Anterior cingulate cortex (tissue), 58 donors: ENCODE results near the gene ZCCHC9.
"Not testable (repeated sequence)": the region's sequence is repeated elsewhere in the genome, so short reads cannot be mapped to it uniquely, and the experiment has no call there.

ENCODE experiments used
- DNase-seq, 58 donors: peaks; one replicate each; lab custom pipeline; 2025; lab: John Stamatoyannopoulos, UW

The ZCCHC9 gene

DNA sequence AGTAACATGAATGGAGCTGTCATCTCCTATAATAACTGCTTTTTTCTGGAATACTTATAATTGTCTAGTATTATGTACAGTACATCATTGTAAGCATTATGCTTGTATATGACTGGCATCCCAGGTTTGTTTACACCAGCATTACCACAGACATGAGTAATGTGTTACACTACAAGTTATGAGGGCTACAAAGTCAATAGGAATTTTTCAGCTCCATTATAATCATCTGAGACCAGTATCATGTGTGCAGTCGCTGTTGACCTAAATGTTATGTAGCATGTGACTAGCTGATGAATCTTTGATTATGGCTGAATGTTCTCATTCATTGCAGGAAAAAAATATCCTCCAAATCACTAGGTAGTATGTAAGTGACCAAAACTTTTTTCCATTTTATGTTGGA is 2.2 kb downstream of the ZCCHC9 start:
- no peak for DNase-seq

DNA sequence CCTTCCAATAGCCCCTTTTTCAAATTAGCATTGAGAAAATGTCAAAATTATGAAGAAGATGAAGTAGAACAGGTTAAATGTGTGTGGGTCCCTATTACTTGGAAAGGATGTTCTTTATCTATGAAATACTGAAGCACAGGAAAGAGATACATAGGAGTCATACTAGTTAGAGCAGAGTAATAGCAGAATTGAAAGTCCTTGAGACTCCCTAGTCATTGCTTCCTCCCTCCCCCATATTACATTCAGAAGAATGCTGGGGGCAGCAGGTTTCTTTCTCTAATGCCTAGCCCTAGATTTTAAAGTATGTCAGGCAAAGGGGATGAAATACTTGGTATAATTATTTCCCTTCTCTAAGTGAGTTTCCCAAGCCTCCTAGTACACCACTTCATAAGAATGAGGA is 4.4 kb downstream of the ZCCHC9 start:
- no peak for DNase-seq

DNA sequence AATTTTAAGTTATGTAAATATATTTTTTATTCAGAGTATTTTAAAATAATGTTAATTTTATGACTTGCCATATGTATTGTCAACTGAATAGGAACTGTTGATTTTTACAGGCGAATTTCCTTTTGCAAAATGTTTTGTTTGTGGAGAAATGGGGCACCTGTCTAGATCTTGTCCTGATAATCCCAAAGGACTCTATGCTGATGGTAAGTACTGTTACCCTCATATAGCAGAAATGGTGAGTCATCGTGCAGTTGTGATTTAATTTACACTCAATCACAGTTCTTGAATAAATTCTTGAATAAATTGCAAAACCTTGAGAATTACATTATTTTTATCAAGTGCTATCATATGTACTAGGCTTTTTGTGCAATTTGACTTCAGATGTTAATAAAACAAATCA is 7.4 kb downstream of the ZCCHC9 start:
- no peak for DNase-seq

DNA sequence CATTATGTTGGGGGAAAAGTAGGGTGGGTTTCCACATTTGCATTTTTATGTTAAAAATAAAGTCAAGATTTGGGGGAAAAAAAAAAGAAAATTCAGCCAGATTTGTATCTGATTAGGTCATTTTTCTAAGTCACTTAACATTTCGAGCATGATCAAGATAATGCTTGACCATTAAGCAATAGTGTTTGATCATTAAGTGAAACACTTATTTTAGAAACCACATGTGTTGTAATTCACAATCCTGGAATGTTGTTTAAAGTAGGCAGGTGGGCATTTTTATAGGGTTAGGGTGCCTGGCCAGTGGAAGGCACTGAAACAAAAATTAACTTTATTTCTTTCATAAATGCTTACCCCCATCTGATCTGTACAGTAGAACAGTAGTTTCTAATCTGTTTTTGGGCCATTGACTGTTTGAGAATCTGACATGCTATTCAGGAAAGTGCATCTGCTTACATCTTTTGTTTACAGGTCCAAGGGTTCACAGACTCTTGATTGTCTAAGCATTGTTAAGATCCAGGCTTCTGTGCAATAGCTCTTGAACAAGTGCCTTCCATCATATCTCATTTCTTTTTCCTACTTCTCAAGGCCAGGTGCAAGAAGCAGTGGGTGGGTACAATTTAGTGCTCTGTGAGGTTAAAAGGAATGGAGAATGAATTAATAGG is 9.1 kb downstream of the ZCCHC9 start:
- no peak for DNase-seq

DNA sequence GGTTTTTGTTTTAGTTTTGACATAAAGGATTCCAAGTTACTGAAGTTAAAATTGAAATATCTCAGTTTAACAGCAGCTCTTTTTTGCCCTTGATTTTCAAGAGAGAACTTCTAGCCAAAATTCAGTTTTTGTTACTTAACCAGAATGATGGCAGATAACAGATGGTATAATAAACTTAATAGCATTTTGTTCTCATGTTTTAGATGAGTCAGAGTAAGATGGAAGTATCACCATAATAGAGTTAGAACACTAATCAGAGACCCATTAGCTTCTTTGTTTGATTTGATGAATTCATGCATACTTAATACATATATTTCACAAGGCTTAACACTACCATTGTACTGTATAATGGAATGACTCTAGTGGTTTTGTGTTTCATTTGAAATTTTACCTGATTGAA is 11.9 kb downstream of the ZCCHC9 start:
- DNase-seq = no peak

DNA sequence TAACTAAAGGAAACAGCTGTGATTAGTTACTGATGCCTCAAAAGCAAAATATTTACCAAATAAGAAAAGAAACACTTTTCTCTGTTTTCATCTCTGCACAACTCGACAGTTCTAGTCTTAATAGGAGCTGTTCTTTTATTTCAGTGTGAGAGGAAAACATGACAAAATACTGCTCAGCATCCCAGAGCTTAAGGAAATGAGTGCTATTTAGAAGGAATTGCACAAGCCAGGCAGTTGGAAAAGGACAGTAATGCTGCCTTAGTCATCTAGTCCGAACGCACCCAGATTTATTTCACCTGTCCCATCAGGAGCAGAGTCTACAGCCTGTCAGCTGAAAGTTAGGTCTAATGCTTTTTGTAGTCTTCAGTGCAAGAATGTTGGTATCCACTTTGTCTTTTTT is 12.3 kb downstream of the ZCCHC9 start:
- peak in 1 of 58 donors; percentile 1 for DNase-seq

DNA sequence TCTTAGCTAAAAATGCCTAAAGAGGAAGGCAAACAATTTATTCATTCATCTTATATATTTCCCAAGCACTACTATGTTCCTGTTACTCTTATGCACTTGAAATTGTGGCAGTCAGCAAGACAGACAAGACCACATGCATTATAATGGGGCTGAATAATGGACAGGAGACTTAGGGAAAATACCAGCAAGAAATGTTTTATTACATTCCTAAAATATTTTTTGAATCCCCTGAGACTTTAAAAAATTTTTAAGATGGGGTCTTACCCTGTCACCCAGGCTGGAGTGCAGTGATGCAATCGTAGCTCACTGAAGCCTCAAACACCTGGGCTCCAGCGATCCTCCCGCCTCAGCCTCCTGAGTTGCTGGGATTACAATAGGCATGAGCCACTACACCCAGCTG is 13.2 kb downstream of the ZCCHC9 start:
- DNase-seq = no peak

DNA sequence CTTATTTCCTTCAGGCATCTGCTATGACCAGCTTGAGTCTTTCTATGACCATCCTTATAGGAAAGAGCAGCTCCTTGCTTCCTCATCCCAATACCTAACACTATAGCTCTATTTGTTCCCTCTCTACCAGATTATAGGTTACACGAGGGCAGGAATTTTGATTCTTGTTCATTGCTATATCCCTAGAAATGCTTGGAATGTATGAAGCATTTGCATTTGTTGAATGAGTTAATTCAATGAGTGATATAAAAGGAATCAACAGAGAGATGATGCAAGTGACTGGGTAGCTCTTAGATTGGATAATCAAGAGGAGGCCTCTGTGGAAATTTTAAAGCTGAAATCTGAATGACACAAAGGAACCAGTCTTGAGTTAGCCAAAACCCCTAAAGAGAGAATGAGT is 13.9 kb downstream of the ZCCHC9 start:
- no peak for DNase-seq

DNA sequence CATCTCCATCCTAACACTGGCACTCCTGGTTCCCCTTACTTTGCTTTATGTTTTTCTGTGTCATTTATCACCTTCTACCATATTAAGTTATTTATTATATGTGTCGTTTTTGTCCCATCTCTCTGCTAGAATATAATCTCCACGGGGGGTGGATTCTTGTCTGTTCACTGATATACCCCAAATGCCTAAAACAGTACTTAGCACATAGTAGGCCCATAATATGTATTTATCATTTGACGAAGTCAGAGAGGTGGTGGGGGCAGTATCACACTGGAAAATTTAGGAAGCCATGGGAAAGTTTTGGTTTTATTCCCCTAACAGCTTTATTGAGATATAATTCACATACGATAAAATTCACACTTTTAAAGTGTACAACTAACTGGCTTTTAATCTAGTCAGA is 14.4 kb downstream of the ZCCHC9 start:
- no peak for DNase-seq

DNA sequence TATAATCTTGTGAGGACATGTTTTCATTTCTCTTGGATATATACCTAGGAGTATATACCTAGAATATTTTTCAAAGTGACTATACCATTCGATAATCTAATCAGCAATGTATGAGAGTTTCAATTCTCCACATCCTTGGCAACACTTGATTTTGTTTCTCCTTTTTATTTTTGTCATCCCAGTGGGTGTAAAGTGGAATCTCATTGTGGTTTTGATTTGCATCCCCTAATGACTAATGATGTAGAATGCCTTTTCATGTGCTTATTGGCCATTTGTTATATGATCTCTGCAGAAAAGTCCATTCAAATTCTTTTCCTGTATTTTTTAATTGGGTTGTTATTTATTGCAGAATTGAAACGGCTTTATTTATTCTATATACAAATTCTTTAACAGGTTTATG is 15.2 kb downstream of the ZCCHC9 start:
- no peak for DNase-seq

DNA sequence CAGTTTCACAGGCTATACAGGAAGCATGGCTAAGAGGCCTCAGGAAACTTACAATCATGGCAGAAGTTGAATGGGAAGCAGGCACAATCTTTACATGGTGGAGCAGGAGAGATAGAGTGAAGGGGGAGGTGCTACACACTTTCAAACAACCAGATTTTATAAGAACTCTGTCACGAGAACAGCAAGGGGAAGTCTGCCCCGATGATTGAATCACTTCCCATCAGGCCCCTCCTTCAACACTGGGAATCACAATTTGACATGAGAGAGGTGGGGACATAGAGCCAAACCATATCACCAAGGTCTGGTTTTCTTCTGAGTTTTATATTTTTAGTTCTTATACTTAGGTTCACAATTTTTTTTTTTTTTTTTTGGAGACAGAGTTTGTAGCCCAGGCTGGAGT is 16.1 kb downstream of the ZCCHC9 start:
- DNase-seq = no peak

DNA sequence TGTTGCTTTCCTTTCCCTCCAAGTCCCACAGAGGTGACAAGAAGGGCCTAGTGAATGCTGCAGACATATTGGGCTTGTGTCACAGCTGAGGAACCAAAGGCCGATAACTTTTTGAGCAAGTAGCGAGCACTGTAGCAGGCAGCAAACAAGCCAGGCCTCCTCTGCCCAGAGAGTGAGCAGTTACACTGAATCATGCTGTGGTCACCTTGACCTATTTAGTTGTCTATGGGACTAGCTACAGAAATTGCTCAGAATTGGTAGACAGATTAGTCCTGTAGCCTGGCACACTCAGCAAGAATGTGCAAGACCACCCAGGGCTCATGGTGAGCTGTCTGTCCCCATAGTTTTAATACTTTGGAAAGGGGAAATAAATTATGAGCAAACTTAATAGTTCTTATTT is 25.2 kb downstream of the ZCCHC9 start:
- no peak for DNase-seq

DNA sequence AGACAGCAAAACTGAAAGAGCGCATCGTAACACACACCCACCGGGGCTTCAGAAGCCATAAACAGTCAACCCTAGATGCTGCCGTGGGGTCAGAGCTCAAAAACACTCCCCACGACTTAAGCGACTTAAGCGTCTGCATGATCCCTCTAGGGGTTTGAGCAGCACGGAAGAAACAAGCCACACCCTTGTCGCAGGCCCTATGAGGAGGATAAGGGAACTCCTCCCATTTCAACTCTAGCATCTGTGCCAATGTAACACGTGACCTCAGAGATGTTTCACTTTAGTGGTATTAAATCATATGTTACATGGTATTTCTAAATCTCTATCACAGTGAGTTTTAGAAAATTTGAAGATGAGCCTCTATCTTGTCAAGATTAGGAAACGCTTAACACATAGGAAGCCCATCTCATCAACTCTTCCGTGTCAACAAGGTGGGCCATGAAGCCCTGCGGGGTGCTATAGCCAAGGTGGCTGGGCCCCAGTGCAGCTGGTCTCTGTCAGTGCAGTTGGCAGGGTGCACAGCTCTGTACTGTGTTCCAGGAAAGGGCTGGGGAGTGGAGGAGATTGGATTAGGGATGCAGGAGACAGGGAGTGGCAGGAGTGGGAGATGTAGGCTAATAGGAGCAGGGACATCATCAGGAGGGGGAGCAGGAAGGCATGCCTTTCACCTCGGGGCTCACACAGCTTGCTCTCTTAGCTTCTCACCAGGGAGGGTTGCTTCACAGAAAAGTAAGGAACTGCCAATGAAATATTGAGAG is 33.1 kb downstream of the ZCCHC9 start:
- no peak for DNase-seq

DNA sequence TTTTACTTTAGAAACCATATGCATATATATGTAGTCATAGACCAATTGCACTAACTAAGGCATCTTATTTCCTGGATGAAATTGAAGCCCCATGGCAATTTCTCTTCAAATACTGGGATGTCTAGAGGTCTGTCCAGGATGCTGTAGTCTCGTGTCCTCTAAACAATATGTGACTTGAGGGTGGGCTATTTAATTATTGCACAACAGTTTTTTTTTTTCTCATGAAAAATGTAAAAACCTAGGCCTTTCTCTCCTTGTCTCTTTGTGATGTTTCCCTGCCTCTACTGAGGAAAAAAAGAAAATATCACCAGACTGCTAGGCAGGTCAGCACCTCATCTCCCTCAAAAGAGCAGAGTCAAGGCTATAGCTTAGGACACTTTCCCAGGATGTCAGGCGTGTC is 34.6 kb downstream of the ZCCHC9 start:
- no peak for DNase-seq

DNA sequence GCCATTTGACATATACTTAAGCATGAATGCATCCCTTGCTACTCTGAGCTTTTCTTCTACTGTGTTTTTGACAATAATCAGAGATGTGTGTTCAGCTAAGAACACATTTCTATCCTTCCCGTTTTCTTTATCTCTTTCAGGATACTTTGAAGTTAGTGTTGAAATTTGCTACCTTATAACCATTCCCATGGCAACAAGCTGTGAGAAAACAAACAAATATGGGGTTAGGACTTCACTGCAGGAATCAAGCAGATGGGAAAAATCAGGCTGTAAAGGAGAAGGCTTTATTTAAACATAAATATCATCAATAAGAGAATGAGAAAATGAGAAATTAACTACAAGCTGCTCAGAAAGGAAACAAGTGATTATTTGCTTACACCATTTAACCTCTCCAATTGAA is 35.2 kb downstream of the ZCCHC9 start:
- no peak for DNase-seq

DNA sequence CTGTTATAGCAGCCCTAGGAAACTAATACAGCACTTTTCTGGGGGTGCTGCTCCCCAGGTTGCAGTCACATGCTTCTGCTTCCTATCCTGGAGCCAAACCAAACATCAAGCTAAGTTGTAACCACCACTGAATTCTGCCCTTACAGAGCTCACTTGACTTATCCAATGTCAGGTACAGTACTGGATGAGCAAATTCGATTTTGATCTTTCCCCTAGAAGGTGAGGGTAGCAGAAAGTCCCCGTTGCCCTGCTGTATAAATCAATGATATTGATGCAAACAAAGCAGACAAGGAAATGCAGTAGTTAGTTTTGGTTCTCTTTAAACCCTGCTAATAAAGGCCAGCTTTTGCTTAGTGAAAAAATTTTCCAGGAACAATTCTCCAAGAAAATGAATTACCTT is 36.4 kb downstream of the ZCCHC9 start:
- no peak for DNase-seq

DNA sequence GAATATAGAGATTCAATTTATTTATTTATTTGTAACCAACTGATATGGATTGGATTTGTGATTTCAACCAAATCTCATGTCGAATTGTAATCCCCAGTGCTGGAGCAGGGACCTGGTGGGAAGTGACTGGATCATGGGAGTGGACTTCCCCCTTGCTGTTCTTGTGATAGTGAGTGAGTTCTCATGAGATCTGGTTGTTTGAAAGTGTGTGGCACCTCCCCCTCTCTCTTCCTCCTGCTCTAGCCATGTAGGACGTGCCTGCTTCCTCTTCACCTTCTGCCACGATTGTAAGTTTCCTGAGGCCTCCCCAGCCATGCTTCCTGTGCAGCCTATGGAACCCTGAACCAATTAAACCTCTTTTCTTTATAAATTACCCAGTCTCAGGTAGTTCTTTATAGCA is 36.8 kb downstream of the ZCCHC9 start:
- DNase-seq = not testable (repeated sequence)

DNA sequence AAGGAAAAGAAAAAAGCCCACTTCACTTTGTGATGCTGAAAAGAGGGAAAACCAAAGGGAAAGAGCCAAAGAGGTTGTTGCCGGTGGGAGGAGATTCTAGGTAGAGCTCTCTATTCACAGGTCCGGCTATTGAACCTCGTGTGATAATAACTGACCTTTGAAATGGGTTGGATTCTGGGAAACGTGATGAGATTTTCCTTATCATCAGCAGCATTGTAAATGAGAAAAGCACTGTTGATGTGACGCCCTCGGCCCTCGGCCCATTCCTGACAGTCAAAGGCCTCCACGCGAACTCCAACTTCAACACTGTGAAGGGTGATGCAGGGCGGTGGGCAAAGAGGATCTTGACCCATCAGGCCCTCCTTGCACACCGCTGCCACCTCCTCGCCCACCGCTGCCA is 43.3 kb downstream of the ZCCHC9 start:
- no peak for DNase-seq

DNA sequence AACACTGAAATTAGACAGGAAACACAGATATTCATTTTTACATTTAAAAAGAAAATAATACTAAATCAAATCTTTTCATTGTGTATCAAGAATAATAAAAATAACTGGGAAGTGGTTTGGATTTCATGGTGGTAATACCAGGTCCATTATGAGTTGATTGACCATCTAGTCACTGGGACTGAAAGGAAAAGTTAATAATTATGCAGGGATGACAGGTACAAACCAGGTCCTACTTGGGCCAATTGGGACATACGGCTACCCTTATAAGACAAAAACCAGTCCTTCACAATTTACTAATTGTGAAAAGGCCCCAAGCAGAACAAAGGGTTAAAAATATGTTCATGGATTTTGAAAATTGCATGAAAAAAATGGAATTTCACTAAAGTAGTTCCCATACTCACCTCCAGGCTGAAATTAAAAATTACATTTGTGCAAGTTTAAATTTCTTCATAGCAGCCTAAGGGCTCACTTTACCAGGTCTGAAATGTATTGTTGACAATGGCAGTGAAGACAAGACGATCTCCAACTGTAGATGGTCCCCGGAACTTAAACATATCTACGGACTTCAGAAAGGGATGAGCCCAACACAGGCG is 44.1 kb downstream of the ZCCHC9 start:
- no peak for DNase-seq

DNA sequence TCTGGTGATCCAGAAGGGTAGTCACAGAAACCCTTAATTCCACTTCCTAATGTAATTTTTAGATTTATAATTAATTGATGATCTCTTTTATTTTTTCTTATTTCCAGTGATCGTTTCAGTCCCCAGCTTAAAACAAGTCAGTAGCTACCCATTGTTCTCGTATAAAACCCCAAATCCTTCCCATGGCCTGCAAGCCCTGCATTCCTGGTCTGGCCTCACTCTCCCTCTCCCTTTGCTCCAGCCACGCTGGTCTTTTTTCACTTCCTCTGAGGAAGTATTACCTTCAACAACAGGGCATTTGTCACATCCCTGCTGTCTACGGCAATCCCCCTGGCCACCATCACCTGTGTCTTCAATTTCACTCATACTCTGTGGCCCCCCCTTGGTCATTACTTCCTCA is 47.8 kb downstream of the ZCCHC9 start:
- no peak for DNase-seq

DNA sequence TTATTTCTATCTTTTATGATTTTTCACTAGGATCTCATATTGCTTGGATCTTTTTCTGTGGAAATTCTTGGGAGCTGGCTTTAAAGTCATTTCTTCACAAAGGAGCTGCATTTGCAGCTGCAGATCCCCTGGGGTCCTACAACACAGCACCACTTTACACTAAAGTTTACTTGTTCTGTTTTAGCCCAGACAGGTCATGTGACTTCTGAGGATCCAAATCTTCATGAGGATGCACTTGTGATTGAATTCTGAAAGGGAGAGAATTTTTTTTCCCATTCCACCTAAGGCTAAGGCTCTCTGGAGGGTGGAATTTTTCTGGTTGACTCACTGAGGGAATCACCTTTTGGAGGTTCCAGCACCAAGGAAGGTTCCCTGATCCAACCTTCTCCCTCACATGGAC is 49.1 kb downstream of the ZCCHC9 start:
- no peak for DNase-seq

DNA sequence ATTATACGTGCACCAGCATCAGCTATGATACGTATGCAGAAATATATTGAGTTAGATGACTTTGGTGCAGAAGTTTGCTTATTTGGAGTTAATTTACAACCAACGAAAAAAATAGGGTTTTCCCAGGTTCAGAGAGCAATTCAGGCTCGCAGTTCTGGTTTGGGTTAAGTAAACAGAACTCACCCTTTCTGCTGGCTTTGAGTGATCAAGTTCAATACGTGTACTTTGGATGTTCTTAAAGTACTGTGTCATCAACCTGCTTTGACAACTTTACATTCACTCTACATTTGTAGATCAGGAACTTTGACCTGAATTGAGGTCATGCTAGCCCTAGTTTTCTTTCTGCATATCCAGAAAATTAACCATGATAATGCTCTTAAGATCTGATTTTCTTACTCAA is 51.8 kb downstream of the ZCCHC9 start:
- DNase-seq = no peak
